ENCODE data around the gene GRID1. TPM values are rescaled to one million over a fixed set of nuclear protein-coding genes. Genes with fewer than 3 reads are reported as not detected.

GRID1 gene
- total RNA-seq, 1 donor from 2014 or later = 0.75 TPM

DNA sequence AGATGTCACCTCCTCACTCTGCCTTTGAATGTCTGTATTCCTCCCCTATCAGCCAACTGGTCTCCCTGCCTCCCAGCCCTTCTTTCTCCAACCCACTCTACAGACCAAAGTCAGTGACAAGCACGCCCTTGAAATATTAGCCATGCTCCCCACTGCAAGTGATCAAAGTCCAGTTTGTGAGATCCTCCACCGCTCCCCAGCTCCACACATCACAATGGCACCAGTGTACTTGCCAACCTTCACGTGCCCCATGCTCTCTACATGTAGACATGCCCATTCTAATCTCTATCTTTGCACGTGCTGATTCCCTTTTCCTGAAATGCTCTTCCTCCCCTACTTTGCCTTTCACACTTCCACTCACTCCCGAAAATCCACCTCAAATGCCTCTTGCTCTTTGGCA lies 150.9 kb downstream of the GRID1 start:
- H3K27ac ChIP-seq (ENCODE audit: low read depth, low read length) = no peak overlapping the region

DNA sequence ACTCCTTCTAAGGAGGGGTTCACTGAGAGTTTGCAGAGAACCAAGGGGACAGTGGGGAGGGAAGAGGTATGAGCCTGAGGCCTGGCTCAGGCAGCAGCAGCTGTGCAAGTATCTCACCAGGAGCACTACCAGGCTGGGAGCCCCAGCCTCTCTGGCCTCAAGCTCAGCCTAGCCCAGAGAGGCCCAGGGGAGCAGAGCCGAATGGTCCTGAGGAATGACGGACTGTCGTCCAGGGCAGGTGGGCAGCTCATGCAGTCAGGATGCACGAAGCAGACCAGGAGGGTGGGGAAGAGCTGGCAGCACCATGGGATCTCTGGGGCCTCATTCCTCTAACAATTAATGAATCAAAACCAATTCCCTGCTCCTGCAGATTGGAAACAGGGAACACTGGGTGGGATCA lies 151.5 kb downstream of the GRID1 start:
- H3K4me1 ChIP-seq (ENCODE audit: insufficient read depth, low read length) = no peaks in the 10 kb centered on the region
- H2AFZ ChIP-seq (ENCODE audit: low read depth, low read length) = no peak overlapping the region
- no peaks in the 10 kb centered on the region for H3K36me3 ChIP-seq (ENCODE audit: insufficient read depth, low read length)
- DNase-seq (ENCODE audit: low read depth) (no peak), FAIRE-seq (no peak)
- no peak overlapping the region for H3K27ac Mint-ChIP-seq (ENCODE audit: unreplicated experiment)
- H3K36me3 Mint-ChIP-seq (ENCODE audit: low read depth, unreplicated experiment) = no peaks in the 10 kb centered on the region
- H3K9me3 ChIP-seq (ENCODE audit: insufficient read depth, low read depth, low read length) = peaks cover 2% of the 10 kb centered on the region
- H3K9ac ChIP-seq (ENCODE audit: low read length) = no peak overlapping the region
- peaks cover 57% of the 10 kb centered on the region for H3K27me3 Mint-ChIP-seq (ENCODE audit: low read depth, unreplicated experiment)
- TF ChIP-seq, protein P1, sequence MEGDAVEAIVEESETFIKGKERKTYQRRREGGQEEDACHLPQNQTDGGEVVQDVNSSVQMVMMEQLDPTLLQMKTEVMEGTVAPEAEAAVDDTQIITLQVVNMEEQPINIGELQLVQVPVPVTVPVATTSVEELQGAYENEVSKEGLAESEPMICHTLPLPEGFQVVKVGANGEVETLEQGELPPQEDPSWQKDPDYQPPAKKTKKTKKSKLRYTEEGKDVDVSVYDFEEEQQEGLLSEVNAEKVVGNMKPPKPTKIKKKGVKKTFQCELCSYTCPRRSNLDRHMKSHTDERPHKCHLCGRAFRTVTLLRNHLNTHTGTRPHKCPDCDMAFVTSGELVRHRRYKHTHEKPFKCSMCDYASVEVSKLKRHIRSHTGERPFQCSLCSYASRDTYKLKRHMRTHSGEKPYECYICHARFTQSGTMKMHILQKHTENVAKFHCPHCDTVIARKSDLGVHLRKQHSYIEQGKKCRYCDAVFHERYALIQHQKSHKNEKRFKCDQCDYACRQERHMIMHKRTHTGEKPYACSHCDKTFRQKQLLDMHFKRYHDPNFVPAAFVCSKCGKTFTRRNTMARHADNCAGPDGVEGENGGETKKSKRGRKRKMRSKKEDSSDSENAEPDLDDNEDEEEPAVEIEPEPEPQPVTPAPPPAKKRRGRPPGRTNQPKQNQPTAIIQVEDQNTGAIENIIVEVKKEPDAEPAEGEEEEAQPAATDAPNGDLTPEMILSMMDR (IDR thresholded peaks at IDR 0.05; ENCODE audit: insufficient read depth, low read depth, low read length) = no peak
- no peak for TF ChIP-seq EZH2 (IDR thresholded peaks at IDR 0.05; ENCODE audit: insufficient read depth, low read length)
- H3K4me2 ChIP-seq (ENCODE audit: low read length) = no peak overlapping the region
- no peak overlapping the region for H3K27ac ChIP-seq (ENCODE audit: low read depth, low read length)
- no peak overlapping the region for H3K4me3 Mint-ChIP-seq (ENCODE audit: unreplicated experiment)
- H3K4me3 ChIP-seq (ENCODE audit: insufficient read depth, low read depth, low read length) = no peak overlapping the region
- H3K27me3 ChIP-seq (ENCODE audit: insufficient read depth, low read length) = no peaks in the 10 kb centered on the region
- H3K9me3 Mint-ChIP-seq (ENCODE audit: unreplicated experiment) = peaks cover 9% of the 10 kb centered on the region
- peaks cover under 1% of the 10 kb centered on the region for H3K4me1 Mint-ChIP-seq (ENCODE audit: low read depth, unreplicated experiment)
- no peaks in the 10 kb centered on the region for H4K20me1 ChIP-seq (ENCODE audit: insufficient read depth, low read length)
- no peaks in the 10 kb centered on the region for H3K79me2 ChIP-seq (ENCODE audit: insufficient read depth, low read length)

More for the DNA sequence above, 150.9 kb downstream of the GRID1 start:
- Histone ChIP-seq H2AFZ (ENCODE audit: low read depth, low read length) (no peak overlapping the region), H3K4me1 (ENCODE audit: insufficient read depth, low read length) (no peaks in the 10 kb centered on the region), H4K20me1 (ENCODE audit: insufficient read depth, low read length) (no peaks in the 10 kb centered on the region), H3K4me2 (ENCODE audit: low read length) (no peak overlapping the region), H3K79me2 (ENCODE audit: insufficient read depth, low read length) (no peaks in the 10 kb centered on the region), H3K27me3 (ENCODE audit: insufficient read depth, low read length) (no peaks in the 10 kb centered on the region), H3K9ac (ENCODE audit: low read length) (no peak overlapping the region), H3K4me3 (ENCODE audit: insufficient read depth, low read depth, low read length) (no peak overlapping the region), H3K36me3 (ENCODE audit: insufficient read depth, low read length) (no peaks in the 10 kb centered on the region), H3K9me3 (ENCODE audit: insufficient read depth, low read depth, low read length) (peaks cover 2% of the 10 kb centered on the region)
- no peak overlapping the region for H3K27ac Mint-ChIP-seq (ENCODE audit: unreplicated experiment)
- DNase-seq (ENCODE audit: low read depth) = no peak
- TF ChIP-seq, protein P1 (IDR thresholded peaks at IDR 0.05; ENCODE audit: insufficient read depth, low read depth, low read length) = no peak
- TF ChIP-seq EZH2 (IDR thresholded peaks at IDR 0.05; ENCODE audit: insufficient read depth, low read length) = no peak
- H3K27me3 Mint-ChIP-seq (ENCODE audit: low read depth, unreplicated experiment) = peaks cover 54% of the 10 kb centered on the region
- peaks cover 9% of the 10 kb centered on the region for H3K9me3 Mint-ChIP-seq (ENCODE audit: unreplicated experiment)
- H3K4me1 Mint-ChIP-seq (ENCODE audit: low read depth, unreplicated experiment) = peaks cover 2% of the 10 kb centered on the region
- no peaks in the 10 kb centered on the region for H3K36me3 Mint-ChIP-seq (ENCODE audit: low read depth, unreplicated experiment)
- no peak overlapping the region for H3K4me3 Mint-ChIP-seq (ENCODE audit: unreplicated experiment)
- FAIRE-seq = no peak

DNA sequence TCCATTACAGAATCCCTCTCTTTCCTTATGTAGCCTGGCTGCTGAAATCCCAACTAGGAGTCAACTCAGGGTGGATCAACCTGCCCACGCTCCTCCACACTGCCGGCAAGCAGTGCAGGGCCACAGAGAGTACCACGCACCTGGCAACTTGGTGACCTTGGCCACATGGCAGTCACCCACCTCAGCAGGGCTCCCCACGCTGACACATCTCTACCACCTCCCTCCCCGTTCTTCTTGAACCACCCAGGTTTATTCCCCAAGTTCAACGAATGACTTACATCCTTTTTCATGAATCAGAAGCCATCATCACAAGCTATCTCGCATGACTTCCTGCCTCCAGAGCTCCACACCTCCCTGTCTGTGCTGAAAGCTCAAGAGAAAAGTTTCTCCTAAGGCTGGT lies 153.4 kb downstream of the GRID1 start:
- no peaks in the 10 kb centered on the region for H3K36me3 ChIP-seq (ENCODE audit: insufficient read depth, low read length)
- no peak overlapping the region for H3K4me3 ChIP-seq (ENCODE audit: insufficient read depth, low read depth, low read length)
- no peak overlapping the region for H3K27ac ChIP-seq (ENCODE audit: low read depth, low read length)
- no peak overlapping the region for H3K4me3 Mint-ChIP-seq (ENCODE audit: unreplicated experiment)
- H3K4me2 ChIP-seq (ENCODE audit: low read length) = no peak overlapping the region
- FAIRE-seq = no peak
- no peaks in the 10 kb centered on the region for H3K4me1 Mint-ChIP-seq (ENCODE audit: low read depth, unreplicated experiment)
- H3K36me3 Mint-ChIP-seq (ENCODE audit: low read depth, unreplicated experiment) = no peaks in the 10 kb centered on the region
- no peak overlapping the region for H3K9ac ChIP-seq (ENCODE audit: low read length)
- TF ChIP-seq, protein P1 (IDR thresholded peaks at IDR 0.05; ENCODE audit: insufficient read depth, low read depth, low read length) = no peak
- no peak for TF ChIP-seq EZH2 (IDR thresholded peaks at IDR 0.05; ENCODE audit: insufficient read depth, low read length)
- H3K27me3 ChIP-seq (ENCODE audit: insufficient read depth, low read length) = no peaks in the 10 kb centered on the region
- H3K4me1 ChIP-seq (ENCODE audit: insufficient read depth, low read length) = no peaks in the 10 kb centered on the region
- no peak overlapping the region for H2AFZ ChIP-seq (ENCODE audit: low read depth, low read length)
- no peak overlapping the region for H3K27ac Mint-ChIP-seq (ENCODE audit: unreplicated experiment)
- no peaks in the 10 kb centered on the region for H3K79me2 ChIP-seq (ENCODE audit: insufficient read depth, low read length)
- peaks cover 2% of the 10 kb centered on the region for H3K9me3 ChIP-seq (ENCODE audit: insufficient read depth, low read depth, low read length)
- peaks cover 63% of the 10 kb centered on the region for H3K27me3 Mint-ChIP-seq (ENCODE audit: low read depth, unreplicated experiment)
- DNase-seq (ENCODE audit: low read depth) = no peak
- H4K20me1 ChIP-seq (ENCODE audit: insufficient read depth, low read length) = no peaks in the 10 kb centered on the region
- H3K9me3 Mint-ChIP-seq (ENCODE audit: unreplicated experiment) = peaks cover 9% of the 10 kb centered on the region
